SK-N-SH (cell line): ENCODE results near the gene DISP2.

ENCODE experiments used
- POLR2AphosphoS5 ChIP-seq: IDR thresholded peaks from 2 replicates; pipeline ENCODE4 v1.6.1; 2012; ENCODE audit warnings: low read depth, low read length
- TAF1 ChIP-seq: IDR thresholded peaks from 2 replicates; pipeline ENCODE4 v1.6.1; 2012; ENCODE audit warnings: low read depth, mild to moderate bottlenecking, low read length, moderate library complexity, borderline replicate concordance
- TF ChIP-seq, protein P1 (sequence below): fragments of 200-600 bp; sonication (generic); IDR thresholded peaks from 2 replicates; pipeline ENCODE4 v1.6.1; 2017; ENCODE audit warnings: antibody characterized with exemption, mild to moderate bottlenecking, moderate library complexity
- TF ChIP-seq, protein P2 (sequence below): IDR thresholded peaks from 2 replicates; pipeline ENCODE4; 2012
- TF ChIP-seq, protein P3 (sequence below): IDR thresholded peaks from 2 replicates; pipeline ENCODE4 v1.4.0; 2012; ENCODE audit warnings: low read depth, borderline replicate concordance

DNA sequence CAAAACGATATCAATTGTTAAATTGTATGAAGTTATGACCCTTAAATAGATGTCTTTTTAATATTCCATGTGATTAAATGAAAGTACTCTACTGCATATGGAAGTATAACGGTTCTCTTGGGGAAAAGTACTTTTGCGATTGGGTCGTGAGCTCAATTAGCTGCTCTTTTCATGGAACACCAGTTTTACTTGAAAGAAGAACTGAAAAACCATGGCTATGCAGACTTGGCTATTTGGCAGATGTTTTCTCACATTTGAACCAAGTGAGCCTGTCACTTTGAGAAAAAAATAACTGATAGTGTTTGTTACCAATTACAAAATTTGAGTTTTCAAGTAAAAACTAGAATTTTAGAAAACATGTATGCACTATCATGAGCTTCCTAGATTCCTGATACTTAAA, 40.4 kb upstream of the DISP2 start:
- TF ChIP-seq, protein P1, sequence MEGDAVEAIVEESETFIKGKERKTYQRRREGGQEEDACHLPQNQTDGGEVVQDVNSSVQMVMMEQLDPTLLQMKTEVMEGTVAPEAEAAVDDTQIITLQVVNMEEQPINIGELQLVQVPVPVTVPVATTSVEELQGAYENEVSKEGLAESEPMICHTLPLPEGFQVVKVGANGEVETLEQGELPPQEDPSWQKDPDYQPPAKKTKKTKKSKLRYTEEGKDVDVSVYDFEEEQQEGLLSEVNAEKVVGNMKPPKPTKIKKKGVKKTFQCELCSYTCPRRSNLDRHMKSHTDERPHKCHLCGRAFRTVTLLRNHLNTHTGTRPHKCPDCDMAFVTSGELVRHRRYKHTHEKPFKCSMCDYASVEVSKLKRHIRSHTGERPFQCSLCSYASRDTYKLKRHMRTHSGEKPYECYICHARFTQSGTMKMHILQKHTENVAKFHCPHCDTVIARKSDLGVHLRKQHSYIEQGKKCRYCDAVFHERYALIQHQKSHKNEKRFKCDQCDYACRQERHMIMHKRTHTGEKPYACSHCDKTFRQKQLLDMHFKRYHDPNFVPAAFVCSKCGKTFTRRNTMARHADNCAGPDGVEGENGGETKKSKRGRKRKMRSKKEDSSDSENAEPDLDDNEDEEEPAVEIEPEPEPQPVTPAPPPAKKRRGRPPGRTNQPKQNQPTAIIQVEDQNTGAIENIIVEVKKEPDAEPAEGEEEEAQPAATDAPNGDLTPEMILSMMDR, result no peak
- TF ChIP-seq, protein P2, sequence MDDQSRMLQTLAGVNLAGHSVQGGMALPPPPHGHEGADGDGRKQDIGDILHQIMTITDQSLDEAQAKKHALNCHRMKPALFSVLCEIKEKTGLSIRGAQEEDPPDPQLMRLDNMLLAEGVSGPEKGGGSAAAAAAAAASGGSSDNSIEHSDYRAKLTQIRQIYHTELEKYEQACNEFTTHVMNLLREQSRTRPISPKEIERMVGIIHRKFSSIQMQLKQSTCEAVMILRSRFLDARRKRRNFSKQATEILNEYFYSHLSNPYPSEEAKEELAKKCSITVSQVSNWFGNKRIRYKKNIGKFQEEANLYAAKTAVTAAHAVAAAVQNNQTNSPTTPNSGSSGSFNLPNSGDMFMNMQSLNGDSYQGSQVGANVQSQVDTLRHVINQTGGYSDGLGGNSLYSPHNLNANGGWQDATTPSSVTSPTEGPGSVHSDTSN, result no peak
- TF ChIP-seq, protein P3, sequence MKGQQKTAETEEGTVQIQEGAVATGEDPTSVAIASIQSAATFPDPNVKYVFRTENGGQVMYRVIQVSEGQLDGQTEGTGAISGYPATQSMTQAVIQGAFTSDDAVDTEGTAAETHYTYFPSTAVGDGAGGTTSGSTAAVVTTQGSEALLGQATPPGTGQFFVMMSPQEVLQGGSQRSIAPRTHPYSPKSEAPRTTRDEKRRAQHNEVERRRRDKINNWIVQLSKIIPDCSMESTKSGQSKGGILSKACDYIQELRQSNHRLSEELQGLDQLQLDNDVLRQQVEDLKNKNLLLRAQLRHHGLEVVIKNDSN, result no peak
- TF ChIP-seq TAF1 (no peak), POLR2AphosphoS5 (no peak)
